IPS DF 19.7 (cell line): ENCODE data around the gene PIK3AP1.

ENCODE experiments used
- DNase-seq: peaks from one replicate; pipeline ENCODE4 v3.0.0-alpha.2; 2013; ENCODE audit warnings: low read depth, low spot score

PIK3AP1 gene

GRCh38 chr10:96672481-96673175 is 47.7 kb downstream of the PIK3AP1 start:
- DNase-seq: no peak

GRCh38 chr10:96671211-96671890 is 49.0 kb downstream of the PIK3AP1 start:
- no peak for DNase-seq

DNA sequence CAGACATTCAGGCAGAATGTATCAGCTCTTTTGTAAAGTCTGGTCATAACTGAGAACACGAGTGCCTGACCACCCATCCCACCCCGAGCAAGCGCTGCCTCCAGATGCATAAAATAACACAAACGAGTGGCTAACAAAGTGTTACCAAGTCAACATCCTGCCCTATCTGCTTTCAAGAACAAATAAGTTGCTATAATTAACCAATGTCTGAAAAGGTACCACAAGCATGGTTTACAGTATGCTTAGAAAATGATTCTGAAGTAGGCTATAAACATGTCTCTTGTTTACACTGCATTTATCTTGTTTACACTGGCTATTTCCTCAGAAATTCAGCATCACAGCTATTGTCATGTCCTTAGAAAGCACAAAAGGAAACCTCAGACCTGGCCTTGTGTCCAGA is 49.5 kb downstream of the PIK3AP1 start:
- no peak for DNase-seq

GRCh38 chr10:96667401-96667800 is 52.9 kb downstream of the PIK3AP1 start:
- DNase-seq: no peak

- no peak for DNase-seq
Observed at GRCh38 chr10:96666741-96667140, 53.6 kb downstream of the PIK3AP1 start.

- no peak for DNase-seq
Observed at GRCh38 chr10:96665306-96665705, 55.0 kb downstream of the PIK3AP1 start.

DNA sequence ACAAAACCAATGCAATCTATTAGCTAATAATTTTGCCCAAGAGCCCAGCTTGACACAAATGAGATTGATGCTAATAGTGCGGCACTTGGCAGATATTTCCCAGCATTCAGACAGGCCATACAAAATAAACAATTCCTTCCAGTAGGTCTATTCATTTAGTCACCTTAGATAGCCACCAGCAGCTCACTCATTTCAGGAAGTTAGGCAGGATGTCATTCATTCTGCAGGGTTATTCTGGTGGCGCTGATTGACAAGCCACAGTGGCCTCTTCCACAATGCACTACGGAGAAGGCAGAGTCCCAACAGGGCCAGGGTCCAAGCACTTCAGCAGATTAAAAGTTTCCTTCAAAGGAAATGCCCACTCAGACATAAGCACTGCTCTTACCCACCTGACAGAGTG is 55.8 kb downstream of the PIK3AP1 start:
- no peak for DNase-seq

GRCh38 chr10:96663797-96664196 is 56.5 kb downstream of the PIK3AP1 start:
- no peak for DNase-seq

- DNase-seq: no peak
Observed at GRCh38 chr10:96661632-96662031, 58.7 kb downstream of the PIK3AP1 start.

GRCh38 chr10:96660297-96660696 is 60.0 kb downstream of the PIK3AP1 start:
- no peak for DNase-seq

DNA sequence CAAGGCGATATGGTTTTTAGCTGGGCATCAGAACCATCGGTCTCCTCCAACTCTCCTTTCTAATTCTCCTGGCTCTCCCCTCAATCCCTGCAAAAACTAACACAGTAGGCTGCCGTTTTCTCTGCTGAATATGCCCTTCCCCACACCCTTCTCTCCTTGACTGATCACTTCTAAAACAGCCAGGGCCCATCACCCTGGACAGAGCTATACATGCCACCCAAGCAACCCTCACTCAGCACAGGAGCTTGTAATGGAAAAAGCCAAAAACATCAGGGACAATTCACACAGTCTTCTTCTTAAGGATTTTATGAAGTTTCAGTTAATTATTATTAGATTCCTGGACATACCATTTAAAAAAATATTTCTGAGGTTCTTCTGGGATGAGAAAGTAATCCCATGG is 61.5 kb downstream of the PIK3AP1 start:
- DNase-seq: no peak

- DNase-seq: no peak
Observed at GRCh38 chr10:96657385-96657784, 62.9 kb downstream of the PIK3AP1 start.

DNA sequence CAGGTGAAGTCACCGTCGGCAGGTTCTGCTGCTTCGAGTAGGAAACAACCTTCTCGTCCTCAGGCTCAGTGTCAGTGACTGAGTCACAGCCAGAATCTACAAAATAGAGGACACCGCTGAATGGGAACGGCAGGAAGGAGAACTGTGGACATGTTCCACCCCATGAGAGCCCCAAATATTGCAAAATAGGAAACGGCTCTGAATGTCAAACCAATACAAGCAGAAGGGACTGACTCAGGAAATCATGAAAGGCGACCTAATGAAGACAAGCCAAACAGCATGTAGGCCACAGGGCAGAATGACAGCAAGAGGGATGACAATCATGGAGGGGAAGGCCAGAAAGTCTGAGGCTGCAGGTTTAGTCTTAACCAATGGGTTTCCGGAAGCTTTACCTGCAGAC is 63.5 kb downstream of the PIK3AP1 start:
- DNase-seq: no peak

DNA sequence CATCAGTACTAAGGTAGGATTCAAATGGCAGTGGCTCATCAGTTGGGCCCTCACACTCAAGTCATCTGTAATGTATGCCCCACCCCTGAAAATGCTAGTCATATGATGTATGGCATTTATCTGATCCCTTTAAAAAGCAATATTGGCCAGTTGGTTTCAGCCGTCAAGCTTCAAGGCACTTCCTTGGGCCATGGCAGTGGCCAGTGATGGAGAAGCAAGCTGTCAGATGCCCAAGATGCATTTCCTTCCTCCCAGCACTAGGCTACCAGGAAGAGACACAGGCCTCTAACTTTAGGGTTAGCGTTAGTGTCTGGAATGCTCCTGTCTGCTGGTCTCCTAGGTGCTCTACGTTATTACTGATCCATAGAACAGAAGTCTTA is 64.1 kb downstream of the PIK3AP1 start:
- no peak for DNase-seq

DNA sequence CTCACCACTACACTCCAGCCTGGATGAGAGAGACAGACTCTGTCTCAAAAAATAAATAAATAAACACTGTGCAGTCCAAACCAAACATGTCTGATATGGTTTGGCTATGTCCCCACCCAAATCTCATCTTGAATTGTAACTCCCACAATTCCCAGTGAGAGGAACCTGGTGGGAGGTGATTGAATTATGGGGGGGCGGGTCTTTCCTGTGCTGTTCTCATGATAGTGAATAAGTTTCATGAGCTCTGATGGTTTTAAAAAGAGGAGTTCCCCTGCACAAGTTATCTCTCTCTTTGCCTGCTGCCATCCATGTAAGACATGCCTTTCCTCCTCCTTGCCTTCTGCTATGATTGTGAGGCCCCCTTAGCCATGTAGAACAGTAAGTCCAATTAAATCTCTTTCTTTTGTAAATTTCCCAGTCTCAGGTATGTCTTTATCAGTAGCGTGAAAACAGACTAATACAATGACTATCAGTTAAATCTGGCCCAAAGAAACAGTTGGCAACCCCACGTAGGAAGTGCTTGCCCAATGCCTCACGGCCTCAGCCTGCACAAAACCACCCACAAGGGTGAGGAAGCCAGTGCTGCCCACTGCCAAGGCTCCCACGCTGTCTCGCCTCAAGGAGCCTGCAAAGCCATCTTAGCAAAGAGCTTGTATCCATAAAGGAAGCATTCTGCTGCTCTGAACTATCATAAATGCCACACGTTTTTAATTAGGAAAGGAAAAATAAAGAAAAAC is 64.7 kb downstream of the PIK3AP1 start:
- DNase-seq: no peak

DNA sequence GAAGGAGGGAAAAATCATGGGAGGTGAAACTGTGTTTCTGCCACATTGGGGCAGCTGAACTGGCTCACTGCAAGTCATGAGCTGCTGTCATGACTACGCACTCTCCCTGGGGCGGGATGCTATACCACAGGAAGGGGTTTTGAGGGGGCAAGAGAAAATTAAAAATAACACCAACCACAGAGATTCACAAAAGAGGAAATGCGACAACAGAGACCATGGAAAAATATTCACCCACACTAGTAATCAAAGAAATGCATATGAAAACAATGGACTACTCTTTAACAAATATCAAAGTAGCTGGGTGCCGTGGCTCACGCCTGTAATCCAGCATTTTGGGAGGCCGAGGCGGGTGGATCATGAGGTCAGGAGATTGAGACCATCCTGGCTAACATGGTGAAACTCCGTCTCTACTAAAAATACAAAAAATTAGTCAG is 68.3 kb downstream of the PIK3AP1 start:
- DNase-seq: no peak

DNA sequence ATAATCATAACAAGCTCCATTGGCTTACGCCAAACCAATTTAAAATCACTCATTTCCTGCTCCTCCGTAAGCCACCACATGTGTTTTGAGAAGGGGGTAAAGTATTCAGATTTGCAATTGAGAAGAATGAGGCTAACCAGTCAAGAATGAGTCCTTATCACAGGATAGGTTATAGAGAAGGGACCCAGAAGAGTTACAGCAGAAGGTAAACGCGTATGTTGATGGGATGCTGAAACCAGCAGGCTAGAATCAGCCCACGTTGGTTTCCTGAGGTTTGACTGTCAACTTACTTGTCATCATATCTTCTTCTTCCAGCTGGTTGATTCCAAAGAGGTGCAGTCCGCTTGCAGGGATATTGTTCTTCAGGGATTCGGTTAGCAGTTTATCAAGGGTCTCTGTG is 69.4 kb downstream of the PIK3AP1 start:
- DNase-seq: no peak

GRCh38 chr10:96648297-96648696 is 72.0 kb downstream of the PIK3AP1 start:
- no peak for DNase-seq

GRCh38 chr10:96647466-96647865 is 72.8 kb downstream of the PIK3AP1 start:
- no peak for DNase-seq

DNA sequence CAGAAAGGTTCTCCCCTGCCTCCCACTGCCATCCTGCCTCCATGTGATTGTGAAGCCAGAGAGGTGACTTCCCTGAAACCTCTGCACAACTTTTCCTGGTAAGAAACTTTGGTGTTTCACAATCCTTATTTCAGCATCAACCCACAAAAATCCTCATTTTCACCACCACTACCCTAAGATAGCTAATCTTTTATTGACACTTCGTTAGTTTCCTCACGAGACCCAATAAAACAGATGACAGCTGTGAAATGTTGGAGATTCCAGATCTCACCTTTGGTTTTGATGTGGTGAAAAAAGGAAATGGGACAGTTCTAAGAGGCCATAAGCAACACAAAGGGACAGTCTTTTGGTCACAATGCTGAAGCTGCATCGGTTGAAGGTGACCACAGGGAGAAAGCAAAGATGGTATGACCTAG is 73.6 kb downstream of the PIK3AP1 start:
- no peak for DNase-seq

DNA sequence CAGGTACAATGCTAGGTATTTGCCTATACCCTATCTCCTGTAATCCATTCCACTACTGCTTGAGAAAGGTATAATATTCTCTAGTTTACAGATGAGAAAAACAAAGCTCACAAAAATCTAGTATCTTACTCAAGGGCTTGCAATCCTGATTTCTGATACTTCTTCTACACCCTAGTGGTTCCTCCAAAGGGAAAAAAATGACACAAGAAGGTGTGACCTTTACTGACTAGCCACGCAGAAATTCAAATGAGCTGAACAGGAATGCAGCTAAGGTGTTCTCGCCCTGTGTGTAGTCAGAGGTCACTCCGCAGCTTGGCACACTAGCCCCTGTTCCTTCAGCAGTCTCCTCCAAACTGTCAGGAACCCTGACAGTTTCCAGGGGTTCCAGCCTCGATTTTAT is 74.0 kb downstream of the PIK3AP1 start:
- no peak for DNase-seq

DNA sequence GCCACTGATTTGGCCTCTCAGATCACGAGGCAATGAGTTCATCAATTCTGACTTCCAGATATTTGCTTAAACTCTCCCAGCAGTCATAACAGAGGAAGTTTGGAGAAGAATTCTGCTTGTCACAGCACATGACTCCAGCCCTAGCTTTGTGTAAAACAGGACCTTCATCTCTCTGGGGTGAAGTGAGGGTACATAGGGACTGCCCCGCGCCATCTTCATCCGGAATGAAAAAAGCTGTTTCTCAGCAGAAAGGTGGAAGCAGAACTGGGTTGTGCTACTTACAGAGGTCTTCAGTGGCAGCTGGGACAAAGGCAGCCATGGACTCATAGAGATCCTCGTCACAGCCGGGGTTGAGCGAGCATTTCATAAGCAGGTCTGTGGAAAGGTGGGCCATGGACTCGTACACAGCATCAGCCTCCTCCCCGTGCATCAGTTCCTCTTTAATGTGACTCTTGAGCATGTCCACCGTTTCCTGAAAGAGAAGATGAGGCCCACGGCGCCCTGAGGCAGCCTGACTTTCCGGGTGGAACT is 75.1 kb downstream of the PIK3AP1 start:
- DNase-seq: no peak

DNA sequence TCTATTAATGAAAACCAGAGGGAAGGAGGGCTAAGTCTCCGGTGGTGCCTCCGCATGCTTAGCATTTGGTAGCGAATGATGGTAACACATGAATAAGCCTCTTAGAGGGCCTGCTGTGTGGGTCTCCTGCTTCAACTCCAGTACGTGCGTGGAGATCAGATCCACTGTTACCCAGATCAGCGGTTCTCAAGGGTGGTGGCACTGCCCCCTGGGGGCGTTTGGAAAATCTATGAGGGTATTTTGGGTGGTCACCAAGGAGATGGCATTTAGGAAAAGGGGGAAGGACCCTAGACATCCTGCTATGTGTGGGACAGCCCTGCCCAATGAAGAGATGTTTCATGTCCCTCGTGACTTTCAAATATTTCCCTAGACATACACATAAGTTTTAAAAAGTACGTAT is 76.4 kb downstream of the PIK3AP1 start:
- no peak for DNase-seq
